A549 (cell line): ENCODE measurements around the gene HMCN1.

Experiments
- CEBPB ChIP-seq, 2 experiments: fragments of >200 bp in 1 of 2; sonication (Bioruptor Twin) in 1 of 2; formaldehyde crosslinking in 1 of 2; IDR thresholded peaks; 2 replicates each; pipeline ENCODE4 v1.6.1; 2012 to 2016
- KDM1A ChIP-seq: fragments of 200-600 bp; sonication (generic); IDR thresholded peaks from 2 replicates; pipeline ENCODE4 v1.6.1; 2016; ENCODE audit warnings: low read depth, mild to moderate bottlenecking

- TF ChIP-seq KDM1A (no peak), CEBPB (IDR thresholded peaks at IDR 0.05) (no peak)
Measured at GRCh38 chr1:185984113-185984836, 250.1 kb downstream of the HMCN1 start.
